ENCODE results near the gene KRTAP1-5.
"Not testable (repeated sequence)": the region's sequence is repeated elsewhere in the genome, so short reads cannot be mapped to it uniquely, and the experiment has no call there.

Gene KRTAP1-5

GRCh38 chr17:41003926-41004325, 23.1 kb downstream of the KRTAP1-5 start:
- TF ChIP-seq CTCF (IDR thresholded peaks at IDR 0.05; ENCODE audit: unreplicated experiment in 3 of 3) = no peak
- peaks cover 5% of the 10 kb centered on the region for H3K27me3 Mint-ChIP-seq (ENCODE audit: low read depth)
- H3K4me3 Mint-ChIP-seq = no peak overlapping the region
- no peaks in the 10 kb centered on the region for H3K36me3 Mint-ChIP-seq (ENCODE audit: low read depth)
- H3K9me3 Mint-ChIP-seq = peaks cover 2% of the 10 kb centered on the region
- H3K27ac Mint-ChIP-seq = no peak overlapping the region
- peaks cover 13% of the 10 kb centered on the region for H3K4me1 Mint-ChIP-seq

GRCh38 chr17:41002814-41003213, 24.2 kb downstream of the KRTAP1-5 start:
- no peak overlapping the region for H3K4me3 Mint-ChIP-seq
- peaks cover 5% of the 10 kb centered on the region for H3K27me3 Mint-ChIP-seq (ENCODE audit: low read depth)
- H3K36me3 Mint-ChIP-seq (ENCODE audit: low read depth) = no peaks in the 10 kb centered on the region
- peaks cover 2% of the 10 kb centered on the region for H3K9me3 Mint-ChIP-seq
- TF ChIP-seq CTCF (IDR thresholded peaks at IDR 0.05; ENCODE audit: unreplicated experiment in 3 of 3) = no peak
- no peak overlapping the region for H3K27ac Mint-ChIP-seq
- H3K4me1 Mint-ChIP-seq = peaks cover 13% of the 10 kb centered on the region

- Mint-ChIP-seq H3K4me1 (peaks cover 20% of the 10 kb centered on the region), H3K27ac (no peak overlapping the region), H3K9me3 (peaks cover 2% of the 10 kb centered on the region), H3K27me3 (ENCODE audit: low read depth) (peaks cover 5% of the 10 kb centered on the region), H3K4me3 (no peak overlapping the region), H3K36me3 (ENCODE audit: low read depth) (no peaks in the 10 kb centered on the region)
- TF ChIP-seq CTCF (IDR thresholded peaks at IDR 0.05; ENCODE audit: unreplicated experiment in 3 of 3) = no peak
These were observed 25.2 kb downstream of the KRTAP1-5 start for GRCh38 chr17:41001795-41002194.

- not testable (repeated sequence) for H3K27ac Mint-ChIP-seq; H3K9me3 Mint-ChIP-seq; H3K36me3 Mint-ChIP-seq (ENCODE audit: low read depth); H3K27me3 Mint-ChIP-seq (ENCODE audit: low read depth)
- Mint-ChIP-seq H3K4me1 (peaks cover 25% of the 10 kb centered on the region), H3K4me3 (peak within 1 kb of the TSS in 1 of 3 experiments; percentile 51)
These were observed 27.4 kb downstream of the KRTAP1-5 start, which contains the start of gene KRTAP3-2 for GRCh38 chr17:40999563-40999962. KRTAP3-2 (minus strand) TSS chr17:40999906; CDS start chr17:40999853, 53 bp downstream.

GRCh38 chr17:40997361-40997760, 29.6 kb downstream of the KRTAP1-5 start:
- peaks cover 5% of the 10 kb centered on the region for H3K27me3 Mint-ChIP-seq (ENCODE audit: low read depth)
- TF ChIP-seq CTCF (IDR thresholded peaks at IDR 0.05; ENCODE audit: unreplicated experiment in 3 of 3) = no peak
- peaks cover 29% of the 10 kb centered on the region for H3K4me1 Mint-ChIP-seq
- no peak overlapping the region for H3K27ac Mint-ChIP-seq
- peaks cover 2% of the 10 kb centered on the region for H3K9me3 Mint-ChIP-seq
- no peak overlapping the region for H3K4me3 Mint-ChIP-seq
- H3K36me3 Mint-ChIP-seq (ENCODE audit: low read depth) = no peaks in the 10 kb centered on the region

- Mint-ChIP-seq H3K4me3 (no peak overlapping the region), H3K27ac (no peak overlapping the region), H3K9me3 (peaks cover 2% of the 10 kb centered on the region), H3K36me3 (ENCODE audit: low read depth) (no peaks in the 10 kb centered on the region), H3K27me3 (ENCODE audit: low read depth) (peaks cover 5% of the 10 kb centered on the region), H3K4me1 (peaks cover 32% of the 10 kb centered on the region)
- no peak for TF ChIP-seq CTCF (IDR thresholded peaks at IDR 0.05; ENCODE audit: unreplicated experiment in 3 of 3)
These were observed 30.2 kb downstream of the KRTAP1-5 start for GRCh38 chr17:40996829-40997228.

All from nephron (organoid).